HG03520 (cell line): ENCODE results near the gene CLASRP.
"Not testable (repeated sequence)": the region's sequence is repeated elsewhere in the genome, so short reads cannot be mapped to it uniquely, and the experiment has no call there.

ENCODE experiments used
- ATAC-seq: cut with Tn5 transposase; IDR thresholded peaks from one replicate; pipeline ENCODE4 v1.9.1; 2021; ENCODE audit warnings: mild to moderate bottlenecking, moderate library complexity; ENCODE audit not compliant: unreplicated experiment

CLASRP gene

GRCh38 chr19:45100201-45100600 is 61.4 kb downstream of the CLASRP start:
- ATAC-seq, result no peak

DNA sequence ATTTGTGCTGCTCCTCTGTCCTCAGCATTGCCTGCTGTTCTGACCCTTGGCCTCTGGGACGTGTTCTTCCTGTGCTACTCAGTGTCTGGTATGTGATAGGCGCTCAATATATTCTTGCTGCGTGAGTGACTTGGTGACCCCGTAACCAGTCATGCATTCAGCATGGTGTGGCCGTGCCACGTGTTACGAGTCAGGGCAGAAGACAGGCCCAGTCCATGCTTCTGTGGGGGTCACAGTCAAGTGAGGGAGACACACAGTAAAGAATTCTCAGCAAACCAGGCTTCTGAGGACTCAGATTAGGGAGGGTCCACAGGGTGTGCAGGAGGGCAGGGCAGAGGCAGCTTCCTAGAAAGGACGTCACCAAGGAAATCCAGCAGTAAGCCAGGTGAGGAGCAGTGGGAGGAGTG is 62.0 kb downstream of the CLASRP start:
- ATAC-seq, result no peak

- no peak for ATAC-seq
These were observed 63.0 kb downstream of the CLASRP start for GRCh38 chr19:45101806-45102205.

- no peak for ATAC-seq
These were observed 63.6 kb downstream of the CLASRP start for GRCh38 chr19:45102481-45102880.

DNA sequence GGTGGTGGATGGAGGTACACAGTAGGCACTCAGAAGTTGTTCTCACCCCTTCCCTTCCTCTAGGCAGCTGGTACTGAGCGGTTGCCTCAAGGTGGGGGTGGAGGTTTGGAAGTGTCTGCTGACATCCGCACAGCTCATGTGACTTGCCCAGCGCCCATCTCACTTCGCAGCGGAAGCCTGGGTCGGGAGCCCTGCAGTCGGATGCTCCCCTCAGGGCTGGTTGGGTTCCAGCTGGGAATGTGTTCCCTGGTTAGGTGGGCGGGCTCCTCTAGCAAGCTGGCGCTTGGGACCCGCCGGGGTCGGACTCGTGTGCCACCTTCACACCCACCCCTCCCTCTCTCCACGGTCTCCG is 64.3 kb downstream of the CLASRP start:
- no peak for ATAC-seq

- no peak for ATAC-seq
These were observed 64.9 kb downstream of the CLASRP start for GRCh38 chr19:45103508-45104319.

DNA sequence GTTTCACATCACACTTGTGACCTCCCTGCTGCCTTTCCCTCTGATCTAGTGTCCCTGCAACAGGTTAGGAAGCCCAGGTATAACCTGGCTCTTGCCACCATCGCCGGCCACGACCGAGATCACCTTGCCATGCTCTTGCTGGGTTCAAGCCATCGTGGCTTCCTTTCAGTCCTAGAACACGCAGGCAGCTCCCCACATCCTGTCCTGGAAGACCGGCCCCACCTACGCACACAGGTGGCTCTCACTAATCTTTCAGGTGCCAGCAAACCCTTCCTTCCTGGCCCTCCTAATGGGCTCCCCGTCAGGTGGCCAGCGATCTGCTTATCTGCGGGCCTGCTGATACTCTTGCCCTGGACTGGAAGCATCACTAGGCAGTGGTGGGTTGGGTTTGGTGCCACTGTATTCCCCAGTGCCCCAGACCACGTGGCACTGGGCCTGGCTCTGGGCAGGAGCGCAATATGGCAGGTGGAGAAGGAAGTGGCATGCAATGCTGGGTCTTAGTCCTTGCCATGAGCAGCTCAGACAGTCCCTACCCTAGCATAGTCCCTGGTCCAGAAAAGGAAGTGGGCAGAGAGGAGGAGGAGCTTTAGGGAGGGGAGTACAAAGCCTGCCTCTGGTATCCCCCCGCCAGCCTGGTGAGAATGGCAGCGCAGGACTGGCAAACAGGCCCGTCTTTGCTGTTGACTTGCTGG is 66.0 kb downstream of the CLASRP start:
- no peak for ATAC-seq

DNA sequence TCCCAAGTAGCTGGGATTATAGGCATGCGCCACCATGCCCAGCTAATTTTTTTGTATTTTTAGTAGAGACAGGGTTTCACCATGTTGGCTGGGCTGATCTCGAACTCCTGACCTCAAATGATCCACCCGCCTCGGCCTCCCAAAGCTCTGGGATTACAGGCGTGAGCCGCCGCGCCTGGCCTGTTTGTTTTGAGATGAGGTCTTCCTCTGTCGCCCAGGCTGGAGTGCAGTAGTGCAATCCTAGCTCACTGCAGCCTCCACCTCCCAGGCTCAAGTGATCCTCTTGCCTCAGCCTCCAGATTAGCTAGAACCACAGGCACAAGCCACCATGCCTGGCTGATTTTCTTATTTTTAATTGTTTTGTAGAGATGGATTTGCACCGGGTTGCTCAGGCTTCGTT is 67.5 kb downstream of the CLASRP start:
- ATAC-seq, result not testable (repeated sequence)

DNA sequence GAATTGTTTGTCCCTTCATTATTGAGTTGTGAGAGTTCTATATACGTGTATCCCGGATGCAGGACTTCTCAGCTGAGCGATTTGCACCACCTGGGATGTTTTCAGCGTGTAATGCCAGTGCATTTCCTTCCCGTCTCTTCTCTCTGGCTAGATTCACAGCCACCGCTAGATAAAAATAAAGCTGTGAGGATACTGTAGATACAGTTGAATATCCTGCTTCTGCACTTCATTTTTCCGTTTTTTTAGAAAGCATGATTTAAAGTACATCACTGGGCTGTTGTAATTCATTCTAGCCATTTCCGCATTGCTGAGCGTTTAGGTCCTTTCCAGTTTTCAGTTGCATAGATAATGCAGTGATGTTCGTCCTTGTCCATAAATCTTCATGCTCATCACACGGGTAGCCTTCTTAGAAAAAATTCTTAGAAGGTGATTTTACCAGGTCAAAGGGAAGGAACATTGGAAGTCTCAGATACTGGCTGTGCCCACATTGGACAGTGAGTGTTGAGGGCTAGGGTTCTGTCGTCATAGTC is 68.8 kb downstream of the CLASRP start:
- no peak for ATAC-seq

DNA sequence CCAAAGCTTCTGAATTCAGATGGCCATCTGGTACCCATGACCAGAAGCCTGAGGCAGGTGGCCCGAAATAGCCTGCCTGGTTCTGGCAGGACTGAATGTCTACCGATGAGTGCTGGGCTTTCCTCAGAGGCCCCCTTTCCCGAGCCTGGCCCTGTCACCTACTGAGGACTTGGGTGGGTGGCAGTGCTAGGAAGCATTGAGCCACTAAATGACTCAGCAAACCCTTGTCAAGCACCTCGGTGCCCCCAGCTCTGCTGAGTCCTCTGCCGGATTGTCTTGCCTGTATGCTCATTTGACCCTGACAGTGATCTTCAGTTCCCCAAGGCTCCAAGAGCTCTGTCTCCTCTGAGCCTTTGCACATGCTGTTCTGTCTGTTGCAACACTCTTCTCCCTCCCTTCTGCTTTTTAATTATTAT is 72.0 kb downstream of the CLASRP start:
- no peak for ATAC-seq

- ATAC-seq, result no peak
These were observed 73.4 kb downstream of the CLASRP start for GRCh38 chr19:45112111-45112827.

DNA sequence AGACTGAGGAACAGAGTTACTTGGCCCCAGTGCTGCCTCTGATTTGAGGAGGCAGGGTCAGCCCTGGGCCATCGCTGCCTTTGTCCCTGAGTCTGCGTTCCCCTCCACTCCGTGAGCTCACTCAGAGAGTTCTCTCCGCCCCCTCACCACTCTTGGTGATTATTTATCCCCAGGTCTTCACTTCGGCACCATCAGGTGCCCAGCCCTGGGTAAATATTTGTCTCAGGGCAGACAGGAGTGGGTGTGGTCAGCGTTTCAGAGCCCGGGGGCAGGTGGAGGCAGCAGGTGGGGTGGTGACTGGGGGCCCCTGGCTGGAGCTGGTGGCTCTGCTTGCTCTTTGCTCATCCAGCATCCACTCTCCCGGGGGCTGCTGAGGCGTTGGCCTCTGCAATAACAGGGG is 74.8 kb downstream of the CLASRP start:
- ATAC-seq, result no peak

GRCh38 chr19:45114116-45114515 is 75.3 kb downstream of the CLASRP start:
- ATAC-seq, result no peak

GRCh38 chr19:45115809-45116615 is 77.2 kb downstream of the CLASRP start:
- no peak for ATAC-seq

- ATAC-seq, result no peak
These were observed 78.3 kb downstream of the CLASRP start for GRCh38 chr19:45117167-45117594.

DNA sequence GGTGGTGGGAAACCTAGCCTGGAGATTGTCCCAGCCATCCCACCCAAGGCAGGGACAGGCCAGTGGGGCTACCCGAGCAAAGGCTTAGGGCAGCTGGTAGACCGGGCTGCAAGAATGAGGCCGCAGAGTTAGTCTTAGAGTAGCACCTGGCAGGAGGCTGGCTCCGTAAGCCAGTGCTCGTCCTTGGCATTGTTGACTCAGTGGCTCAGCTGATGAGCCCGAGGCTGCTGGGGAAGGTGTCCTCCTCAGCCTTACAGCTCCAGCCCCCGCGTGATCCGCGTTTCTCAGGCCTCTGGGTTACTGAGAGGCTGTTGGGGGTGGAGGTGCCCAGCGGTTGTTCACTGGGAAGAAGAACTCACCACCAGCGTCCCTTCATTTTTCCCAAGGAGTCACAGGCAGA is 78.8 kb downstream of the CLASRP start:
- no peak for ATAC-seq

GRCh38 chr19:45118106-45118505 is 79.3 kb downstream of the CLASRP start:
- ATAC-seq, result no peak

DNA sequence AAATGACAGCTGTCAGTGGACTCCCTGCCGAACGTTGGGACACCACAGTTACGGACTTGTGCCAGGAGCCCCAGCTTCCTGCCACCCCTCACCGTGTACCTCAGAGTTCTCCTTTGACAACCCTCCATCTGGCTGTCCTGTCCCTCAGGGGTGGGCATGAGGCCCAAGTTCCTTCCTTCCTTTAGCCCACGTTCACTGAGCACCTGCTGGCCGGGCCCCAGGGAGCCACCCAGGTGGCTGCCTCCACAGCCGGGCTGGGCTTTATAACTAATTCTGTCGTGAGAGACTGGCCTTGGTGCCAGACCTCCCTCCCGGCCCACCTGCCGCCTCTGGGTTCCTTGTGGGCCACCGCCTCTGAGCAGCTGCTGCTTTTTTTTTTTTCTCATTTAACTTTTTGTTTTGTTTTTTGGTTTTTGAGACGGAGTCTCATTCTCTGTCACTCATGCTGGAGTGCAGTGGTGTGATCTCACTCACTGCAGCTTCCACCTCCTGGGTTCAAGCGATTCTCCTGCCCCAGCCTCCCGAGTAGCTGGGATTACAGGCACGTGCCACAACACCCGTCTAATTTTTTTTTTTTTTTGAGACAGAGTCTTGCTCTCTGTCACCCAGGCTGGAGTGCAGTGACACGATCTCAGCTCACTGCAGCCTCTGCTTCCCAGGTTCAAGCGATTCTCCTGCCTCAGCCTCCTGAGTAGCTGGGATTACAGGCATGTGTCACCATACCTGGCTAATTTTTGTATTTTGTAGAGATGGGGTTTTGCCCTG is 79.9 kb downstream of the CLASRP start:
- ATAC-seq, result not testable (repeated sequence)

DNA sequence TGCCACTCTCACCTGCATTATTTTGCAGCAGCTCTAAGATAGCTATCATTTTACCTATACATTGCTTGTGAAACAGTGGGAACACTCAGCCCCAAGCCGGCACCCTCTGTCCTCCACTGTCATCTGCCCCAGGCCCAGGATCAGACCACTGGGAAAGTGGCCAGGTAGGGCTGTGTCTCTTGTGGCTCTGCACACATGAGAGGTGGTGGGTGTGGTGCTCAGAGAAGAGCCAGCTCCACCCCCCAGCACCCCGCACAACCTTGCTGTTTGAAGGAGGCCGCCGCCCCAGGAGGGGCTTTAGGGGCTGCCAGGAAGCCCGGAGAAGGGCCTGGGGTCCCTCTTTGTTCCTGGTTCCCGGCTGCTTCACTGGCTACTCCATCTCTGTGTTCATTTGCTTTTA is 80.7 kb downstream of the CLASRP start:
- no peak for ATAC-seq
